Right atrium auricular region (tissue), 2 donors: ENCODE results near the gene DOCK3. TPM values are rescaled to one million over a fixed set of nuclear protein-coding genes. Genes with fewer than 3 reads are reported as not detected.
"Not testable (repeated sequence)": the region's sequence is repeated elsewhere in the genome, so short reads cannot be mapped to it uniquely, and the experiment has no call there.

ENCODE experiments used
- DNase-seq: peaks from one replicate; pipeline ENCODE4 v3.0.0-alpha.2; 2019; ENCODE audit warnings: low spot score
- H3K27ac ChIP-seq, 2 donors: fragments of 200-600 bp; sonication (generic); 1 replicate in 1 of 2; 2 replicates in 1 of 2; pipeline ENCODE4 v1.5.1; 2016 to 2019
- H3K27me3 ChIP-seq, 2 donors: fragments of 200-600 bp; sonication (generic); one replicate each; pipeline versions ENCODE4 v1.5.1 to v1.6.0; 2017 to 2019
- H3K36me3 ChIP-seq: fragments of 200-600 bp; sonication (generic); one replicate; pipeline ENCODE4 v1.5.1; 2016
- H3K4me1 ChIP-seq, 2 donors: fragments of 200-600 bp; sonication (generic); one replicate each; pipeline versions ENCODE4 v1.5.1 to v1.6.0; 2017 to 2019
- H3K4me3 ChIP-seq, 2 donors: fragments of 200-600 bp; sonication (generic); 1 replicate in 1 of 2; 2 replicates in 1 of 2; pipeline ENCODE4 v1.5.1; 2017 to 2019; ENCODE audit warnings: mild to moderate bottlenecking in 1 of 2, moderate library complexity in 1 of 2
- H3K9me3 ChIP-seq, 2 donors: fragments of 200-600 bp; sonication (generic); one replicate each; pipeline ENCODE4 v1.5.1; 2019
- CTCF ChIP-seq, 2 donors: fragments of 200-600 bp; sonication (generic); IDR thresholded peaks; one replicate each; pipeline ENCODE4 v1.5.1; 2019; ENCODE audit warnings: antibody characterized with exemption in 2 of 2
- total RNA-seq, 2 donors: library from RNA; depleted of rRNA; stranded (reverse); fragments of >200 nt; gene quantifications; one replicate each; pipeline ENCODE4 v1.1.0, GENCODE V29; 2016

DOCK3 gene
- total RNA-seq, 2 donors from 2014 or later: 2.7 to 4.6 TPM

GRCh38 chr3:51191768-51192167, 517.0 kb downstream of the DOCK3 start:
- no peak overlapping the region for H3K27ac ChIP-seq
- no peaks in the 10 kb centered on the region for H3K27me3 ChIP-seq
- TF ChIP-seq CTCF (IDR thresholded peaks at IDR 0.05): no peak
- H3K9me3 ChIP-seq: peaks cover 0 to 4% of the 10 kb centered on the region in 2 donors
- DNase-seq: no peak
- peaks cover 0 to 9% of the 10 kb centered on the region in 2 donors for H3K4me1 ChIP-seq
- no peak overlapping the region for H3K4me3 ChIP-seq
- no peaks in the 10 kb centered on the region for H3K36me3 ChIP-seq

GRCh38 chr3:51198477-51198876, 523.8 kb downstream of the DOCK3 start:
- H3K27ac ChIP-seq: no peak overlapping the region
- no peak for TF ChIP-seq CTCF (IDR thresholded peaks at IDR 0.05)
- no peaks in the 10 kb centered on the region for H3K27me3 ChIP-seq
- H3K4me1 ChIP-seq: no peaks in the 10 kb centered on the region
- DNase-seq: no peak
- no peak overlapping the region for H3K4me3 ChIP-seq
- H3K9me3 ChIP-seq: peaks cover 0 to 4% of the 10 kb centered on the region in 2 donors
- no peaks in the 10 kb centered on the region for H3K36me3 ChIP-seq

GRCh38 chr3:51199296-51199695, 524.6 kb downstream of the DOCK3 start:
- H3K4me3 ChIP-seq, H3K27ac ChIP-seq, H3K27me3 ChIP-seq, H3K9me3 ChIP-seq, DNase-seq, H3K36me3 ChIP-seq, H3K4me1 ChIP-seq: not testable (repeated sequence)

- no peak overlapping the region for H3K27ac ChIP-seq
- TF ChIP-seq CTCF (IDR thresholded peaks at IDR 0.05): no peak
- H3K36me3 ChIP-seq: no peaks in the 10 kb centered on the region
- DNase-seq: no peak
- H3K4me1 ChIP-seq: peaks cover 0 to 5% of the 10 kb centered on the region in 2 donors
- no peaks in the 10 kb centered on the region for H3K27me3 ChIP-seq
- H3K4me3 ChIP-seq: no peak overlapping the region
- no peaks in the 10 kb centered on the region for H3K9me3 ChIP-seq
Observed at GRCh38 chr3:51216291-51216690, 541.6 kb downstream of the DOCK3 start.

GRCh38 chr3:51221959-51222358, 547.2 kb downstream of the DOCK3 start:
- no peaks in the 10 kb centered on the region for H3K27me3 ChIP-seq
- no peak for TF ChIP-seq CTCF (IDR thresholded peaks at IDR 0.05)
- H3K9me3 ChIP-seq: no peaks in the 10 kb centered on the region
- H3K27ac ChIP-seq: no peak overlapping the region
- H3K4me3 ChIP-seq: no peak overlapping the region
- H3K36me3 ChIP-seq: no peaks in the 10 kb centered on the region
- no peak for DNase-seq
- H3K4me1 ChIP-seq: no peaks in the 10 kb centered on the region

- Histone ChIP-seq H3K4me1 (no peaks in the 10 kb centered on the region), H3K27me3 (no peaks in the 10 kb centered on the region), H3K9me3 (no peaks in the 10 kb centered on the region), H3K27ac (no peak overlapping the region), H3K36me3 (no peaks in the 10 kb centered on the region), H3K4me3 (no peak overlapping the region)
- no peak for TF ChIP-seq CTCF (IDR thresholded peaks at IDR 0.05)
- no peak for DNase-seq
Observed at GRCh38 chr3:51224283-51224682, 549.6 kb downstream of the DOCK3 start.
